ENCODE measurements around the gene RACGAP1.

DNA sequence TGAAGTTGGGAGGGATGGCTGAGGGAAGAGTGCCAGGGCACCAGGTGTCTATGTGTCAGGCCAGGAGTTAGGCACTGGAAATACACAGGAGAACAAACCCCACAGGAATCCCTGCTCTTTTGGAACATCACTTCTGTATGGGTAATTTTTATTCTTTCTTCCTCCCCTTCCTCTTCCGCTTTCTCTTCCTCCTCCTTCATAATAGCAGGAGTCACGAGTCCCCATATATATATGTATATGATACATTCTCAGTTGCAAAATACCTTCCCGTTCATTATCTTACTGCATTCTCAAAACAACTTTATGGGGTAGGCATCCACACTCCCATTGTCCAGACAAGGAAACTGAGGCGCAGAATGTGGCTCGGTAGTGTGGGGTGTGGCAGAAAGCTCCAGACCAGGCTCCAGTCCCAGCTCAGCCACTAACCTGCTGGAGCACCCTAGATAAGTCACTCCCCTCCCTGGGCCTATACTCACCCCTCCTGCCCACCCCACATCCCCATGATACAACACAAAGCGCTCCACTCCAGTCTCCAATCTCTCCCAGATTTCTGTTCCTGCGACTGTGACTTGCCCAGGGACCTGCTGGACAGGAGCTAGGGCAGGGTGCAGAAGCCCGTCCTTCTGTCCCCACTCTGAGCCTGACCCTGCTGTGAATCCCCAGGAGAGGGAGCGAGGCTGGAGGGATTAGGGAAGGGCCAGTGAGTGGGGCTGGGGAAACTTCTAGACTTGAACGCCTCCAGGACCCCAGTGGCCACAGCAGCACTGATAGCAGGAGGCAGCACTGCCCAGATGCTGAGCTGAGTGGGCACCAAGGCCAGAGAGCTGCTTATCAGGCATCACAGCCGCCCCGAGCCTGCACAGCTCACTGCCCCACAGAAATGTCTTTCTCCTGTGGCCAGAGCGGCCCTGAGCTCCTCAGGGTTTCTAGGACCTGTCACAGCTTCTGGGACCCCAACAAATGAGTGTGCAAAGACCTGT, 76.1 kb downstream of the RACGAP1 start:
- no peak for TF ChIP-seq TCF4 (CRISPR knock-in tag; IDR thresholded peaks at IDR 0.05; ENCODE audit: borderline replicate concordance)
- no peak for TF ChIP-seq PPARA (CRISPR knock-in tag; IDR thresholded peaks at IDR 0.05; ENCODE audit: borderline replicate concordance)
- no peak for TF ChIP-seq RARB (CRISPR knock-in tag; IDR thresholded peaks at IDR 0.05)
- TF ChIP-seq BACH2 (CRISPR knock-in tag; IDR thresholded peaks at IDR 0.05; ENCODE audit: borderline replicate concordance), result no peak
